ENCODE measurements around the gene TAF1B.
"Not testable (repeated sequence)": the region's sequence is repeated elsewhere in the genome, so short reads cannot be mapped to it uniquely, and the experiment has no call there.

TAF1B gene

GRCh38 chr2:9887513-9887912 is 44.2 kb downstream of the TAF1B start:
- no peak for DNase-seq

DNA sequence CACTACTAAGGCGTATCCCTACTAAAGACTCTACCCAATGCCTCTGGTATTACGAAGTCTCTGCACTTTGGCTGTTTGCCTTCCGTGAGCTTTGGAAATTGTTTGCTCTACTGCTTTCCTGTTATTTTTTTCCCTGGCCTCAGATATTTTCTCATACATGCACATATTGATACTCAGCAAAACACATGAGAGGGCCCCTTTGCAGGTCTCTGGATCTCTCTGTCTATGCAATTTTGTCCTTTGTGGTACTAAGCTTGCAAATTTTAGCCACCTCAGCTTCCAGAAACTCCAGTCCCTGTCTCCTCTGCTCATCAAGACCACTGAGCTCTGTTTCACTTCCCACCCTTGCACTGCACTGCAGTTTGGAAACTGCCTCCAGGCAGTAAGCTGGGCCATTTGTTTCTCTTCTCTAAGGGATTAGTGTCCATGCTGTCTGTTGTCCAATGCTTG is 46.6 kb downstream of the TAF1B start:
- DNase-seq, result no peak

- DNase-seq, result no peak
Measured at GRCh38 chr2:9892236-9892635, 49.0 kb downstream of the TAF1B start.

- DNase-seq, result no peak
Measured at GRCh38 chr2:9895669-9896590, 52.7 kb downstream of the TAF1B start.

DNA sequence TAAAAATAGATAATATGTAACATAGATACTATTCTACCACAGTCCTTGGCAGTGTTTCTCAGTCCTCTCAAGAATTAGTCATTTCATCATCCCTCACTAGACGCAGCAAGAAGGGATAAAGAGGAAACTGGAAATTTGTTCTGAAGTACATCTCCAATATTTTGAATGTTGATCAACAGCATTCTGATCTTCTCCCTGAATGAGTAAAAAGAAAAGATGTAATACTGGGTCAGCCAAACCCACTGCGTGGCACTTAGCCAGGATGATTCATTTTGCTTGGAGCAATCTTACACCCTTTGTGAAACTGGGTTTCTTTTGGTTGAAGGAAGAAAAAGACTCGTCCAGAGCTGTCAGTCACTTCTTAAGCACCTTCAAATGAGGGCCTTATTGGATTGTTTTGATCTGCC is 54.1 kb downstream of the TAF1B start:
- no peak for DNase-seq

DNA sequence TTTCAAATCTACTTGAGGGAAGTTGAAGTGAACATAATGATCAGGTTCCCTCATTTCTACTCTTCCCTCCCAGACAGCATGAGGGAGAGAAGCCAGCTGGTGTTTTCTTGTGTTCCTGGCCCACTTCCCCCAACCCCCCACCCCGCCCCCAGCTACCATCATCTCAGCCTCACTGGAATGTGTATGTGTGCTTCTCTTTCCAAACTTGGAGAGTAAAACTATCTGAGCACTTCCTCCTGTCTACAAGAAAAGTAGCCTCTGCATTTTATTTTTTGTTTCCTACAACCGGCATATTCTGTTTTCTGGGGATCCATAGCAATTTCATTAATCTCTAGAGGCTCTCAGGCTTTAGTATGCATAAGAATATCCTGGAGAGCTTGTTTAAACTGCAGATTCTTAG is 54.6 kb downstream of the TAF1B start:
- DNase-seq, result no peak

DNA sequence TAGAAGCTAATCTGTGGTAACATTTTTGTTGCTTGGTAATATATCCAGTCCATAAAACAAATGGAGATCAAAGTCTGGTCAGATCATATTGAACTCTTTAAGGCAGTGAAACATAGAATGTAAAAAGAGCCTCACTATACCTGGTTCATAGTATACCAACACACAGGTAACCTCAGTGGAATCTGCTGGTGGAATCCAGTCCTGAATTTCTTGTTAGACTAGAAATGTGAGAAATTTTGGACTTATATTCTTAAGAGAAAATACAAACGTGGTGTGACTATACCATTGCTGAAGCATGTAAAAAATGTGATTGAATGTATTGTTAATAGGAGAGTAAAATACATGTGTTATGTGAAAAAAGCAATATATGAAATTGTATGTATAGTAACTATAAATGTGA is 62.1 kb downstream of the TAF1B start:
- no peak for DNase-seq

DNA sequence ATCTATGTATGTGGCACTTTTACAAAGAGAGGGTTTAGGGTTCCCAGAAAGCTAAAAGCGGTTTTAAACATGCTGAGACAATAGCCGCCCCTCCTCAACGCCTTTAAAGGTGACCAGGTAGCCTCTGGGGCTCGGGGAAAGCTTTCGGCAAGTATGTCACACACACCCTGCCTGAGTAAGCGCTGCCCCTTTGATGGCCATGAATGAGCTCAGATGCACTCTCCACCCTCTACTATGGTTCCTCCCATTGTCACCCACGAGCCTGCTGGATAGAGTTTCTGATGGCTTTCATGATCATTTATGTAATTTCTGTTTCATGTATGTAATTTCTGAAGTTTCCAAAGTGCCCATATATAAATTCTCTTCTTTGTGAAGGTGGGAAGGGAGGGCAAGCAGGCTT is 64.1 kb downstream of the TAF1B start:
- no peak for DNase-seq

GRCh38 chr2:9908639-9909038 is 65.4 kb downstream of the TAF1B start:
- no peak for DNase-seq

DNA sequence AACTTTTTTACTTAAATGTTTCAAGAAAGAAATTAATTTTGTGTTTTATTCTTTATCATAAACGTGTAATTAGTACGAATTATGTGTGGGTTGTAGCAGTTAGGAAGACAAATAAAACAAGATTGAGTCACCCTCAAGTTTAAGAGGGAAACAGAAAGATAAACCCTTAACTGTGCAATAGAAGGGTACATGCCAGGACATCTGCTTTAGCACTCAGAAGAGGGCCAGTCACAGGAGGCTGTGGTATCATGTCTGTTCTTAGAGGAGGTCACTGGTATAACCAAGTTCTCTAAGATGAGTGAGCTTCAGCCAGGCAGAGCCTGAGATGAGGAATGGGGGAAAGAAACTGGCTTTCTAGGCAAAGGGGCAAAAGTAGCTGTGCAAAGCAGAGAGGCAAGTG is 65.8 kb downstream of the TAF1B start:
- DNase-seq, result no peak

DNA sequence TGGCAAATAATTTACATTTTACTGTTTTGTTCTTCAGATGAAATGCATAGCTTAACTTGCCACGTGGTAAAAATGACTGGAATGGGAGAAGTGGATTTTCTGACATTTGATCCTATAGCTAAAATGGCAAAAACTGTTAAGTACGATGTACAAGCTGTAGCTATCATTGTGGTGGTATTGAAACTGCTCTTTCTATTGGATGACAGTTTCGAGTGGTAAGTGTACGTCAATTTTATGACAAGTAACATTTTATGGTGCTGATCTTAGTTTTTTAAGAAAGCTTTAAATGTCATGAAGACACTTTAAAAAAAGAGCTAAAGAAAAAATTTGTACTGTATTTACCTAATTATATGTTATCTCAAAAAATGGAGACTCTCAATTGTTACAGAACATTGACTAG is 67.4 kb downstream of the TAF1B start:
- no peak for DNase-seq

DNA sequence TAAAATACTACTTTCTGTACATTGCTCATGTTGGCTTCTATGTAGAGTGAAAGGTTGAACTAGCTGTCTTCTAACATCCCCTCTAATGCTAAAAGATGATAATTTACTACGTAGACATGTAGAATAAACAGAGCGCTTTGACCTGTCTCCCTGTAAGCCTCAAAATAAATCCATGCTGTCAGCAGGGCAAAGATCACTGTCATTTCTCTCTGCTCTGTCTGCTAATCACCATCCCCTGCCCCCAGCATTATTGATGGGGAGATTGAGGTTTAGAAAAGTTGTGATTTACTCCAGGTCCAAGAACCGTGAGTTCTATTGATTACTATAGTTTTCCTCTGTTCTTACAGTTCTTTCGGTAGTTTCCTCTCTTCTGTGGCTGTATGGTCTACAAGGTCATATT is 69.2 kb downstream of the TAF1B start:
- no peak for DNase-seq

DNA sequence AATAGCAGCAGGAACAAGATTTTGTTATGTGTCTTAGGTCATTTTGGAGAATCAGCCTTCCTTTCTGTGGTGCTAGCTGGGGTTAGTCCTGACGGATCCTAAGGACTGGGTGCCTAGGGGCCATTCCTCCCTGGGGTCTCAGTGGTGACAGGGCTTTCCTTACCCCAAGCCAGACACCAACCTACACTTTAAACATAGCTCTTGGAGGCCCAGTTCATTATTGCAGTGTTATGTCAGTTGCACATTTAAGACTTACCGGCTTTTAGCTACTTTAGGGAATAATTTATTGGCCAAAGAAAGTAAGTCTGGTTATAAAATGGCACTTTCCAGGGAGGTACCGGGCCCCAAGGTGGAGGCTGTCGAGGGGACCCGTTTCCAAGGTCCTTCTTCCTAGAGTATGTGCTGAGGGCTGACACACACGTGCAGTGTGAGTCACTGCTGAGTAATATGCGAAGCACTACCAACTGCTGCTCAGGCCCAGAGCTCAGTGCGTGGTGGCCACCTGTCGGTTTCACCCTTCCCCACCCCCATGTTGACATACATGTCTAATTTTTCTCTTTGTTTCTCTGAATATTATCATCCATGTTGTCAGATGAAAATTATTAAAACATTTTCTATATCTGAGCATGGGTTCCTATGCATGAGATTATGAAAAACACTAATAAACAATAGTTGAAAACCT is 71.3 kb downstream of the TAF1B start:
- DNase-seq, result no peak

DNA sequence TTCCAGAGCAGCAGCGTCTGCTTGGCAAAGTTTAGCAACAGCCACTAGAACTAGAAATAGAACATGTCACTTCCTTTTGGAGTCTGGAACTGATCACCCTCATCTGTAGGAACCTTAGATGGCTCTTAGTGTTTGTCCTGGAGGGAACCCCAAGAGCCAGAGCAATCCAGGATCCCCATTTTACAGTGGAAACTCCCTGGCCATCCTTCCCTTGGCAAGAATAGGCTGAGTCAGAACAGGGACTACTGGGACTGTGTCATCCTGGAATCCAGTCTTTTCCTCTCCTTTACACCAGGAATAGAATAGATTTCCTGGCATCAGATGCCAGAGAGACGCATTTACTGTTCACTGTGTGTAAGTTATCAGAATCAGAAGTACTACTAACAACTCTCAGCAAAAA is 75.0 kb downstream of the TAF1B start:
- no peak for DNase-seq

- no peak for DNase-seq
Measured at GRCh38 chr2:9919512-9919911, 76.2 kb downstream of the TAF1B start.

- DNase-seq, result not testable (repeated sequence)
Measured at GRCh38 chr2:9927020-9927419, 83.7 kb downstream of the TAF1B start.

DNA sequence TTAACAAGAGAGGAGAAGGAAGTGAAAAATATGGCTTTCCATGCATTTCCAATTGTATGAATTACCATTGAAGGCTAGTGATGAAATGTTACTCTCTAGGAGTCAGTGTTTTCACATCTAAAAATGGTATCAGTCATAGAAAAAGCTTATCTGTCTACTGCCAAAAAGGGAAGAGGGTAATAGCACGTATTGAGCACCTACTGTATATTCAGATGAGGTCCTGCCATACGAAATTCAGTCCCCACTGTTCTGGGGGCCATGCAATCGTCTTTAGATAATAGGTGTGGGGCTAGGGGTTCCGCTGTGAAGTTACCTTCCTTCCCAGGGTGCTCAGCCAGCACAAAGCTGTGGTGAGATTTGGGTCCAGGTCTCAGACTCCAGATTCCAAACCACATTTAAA is 94.0 kb downstream of the TAF1B start:
- DNase-seq, result no peak

- no peak for DNase-seq
Measured at GRCh38 chr2:9937968-9938367, 94.7 kb downstream of the TAF1B start.

GRCh38 chr2:9939587-9940485 is 96.6 kb downstream of the TAF1B start:
- no peak for DNase-seq

GRCh38 chr2:9941196-9941995 is 98.1 kb downstream of the TAF1B start:
- DNase-seq, result no peak

DNA sequence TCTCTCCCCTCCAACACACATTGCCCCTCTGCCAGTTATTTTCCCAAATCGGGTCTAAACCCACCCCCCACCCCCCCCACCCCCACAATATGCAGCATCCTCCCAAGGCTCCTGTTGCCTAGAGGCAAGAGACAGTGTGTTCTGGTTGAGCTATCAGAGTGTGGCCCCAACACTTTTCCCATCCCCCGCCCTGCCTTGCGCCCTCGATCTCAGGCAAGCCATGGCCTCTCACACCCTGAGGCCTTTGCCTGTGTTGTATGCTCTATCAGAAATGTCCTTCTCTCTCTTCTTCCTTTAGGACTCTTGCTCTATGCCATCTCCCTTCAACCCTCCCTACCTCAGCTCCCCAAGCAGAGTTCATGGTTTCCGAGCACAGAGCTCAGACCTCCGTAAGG is 98.7 kb downstream of the TAF1B start:
- no peak for DNase-seq

DNA sequence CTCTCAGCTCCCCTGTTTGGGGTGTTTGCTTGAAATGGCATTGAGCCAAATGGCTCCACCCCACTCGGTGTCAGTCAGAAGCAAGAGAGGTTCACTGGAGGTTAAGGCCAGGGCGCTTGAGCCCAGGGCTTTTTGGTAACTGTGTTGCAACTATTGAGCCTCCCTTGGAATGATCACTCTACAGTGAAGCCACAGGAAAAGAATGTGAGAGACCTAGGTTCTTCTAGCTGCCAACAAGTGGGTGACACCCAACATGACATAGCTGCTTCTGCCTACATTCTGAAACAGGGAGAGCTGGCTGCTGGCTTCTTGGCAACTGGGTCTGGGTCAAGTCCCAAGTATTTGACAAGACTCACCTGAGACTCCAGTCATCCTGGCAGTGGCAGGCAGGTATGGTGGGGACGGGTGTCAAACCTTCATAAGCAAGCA is 101.1 kb downstream of the TAF1B start:
- no peak for DNase-seq

Measured in NCI-H774 (cell line).